Measurements from ENCODE around the gene UQCC2.

UQCC2 gene

GRCh38 chr6:33652002-33652401, 59.5 kb downstream of the UQCC2 start:
- DNase-seq (ENCODE audit: low spot score) = peak; percentile 65

DNA sequence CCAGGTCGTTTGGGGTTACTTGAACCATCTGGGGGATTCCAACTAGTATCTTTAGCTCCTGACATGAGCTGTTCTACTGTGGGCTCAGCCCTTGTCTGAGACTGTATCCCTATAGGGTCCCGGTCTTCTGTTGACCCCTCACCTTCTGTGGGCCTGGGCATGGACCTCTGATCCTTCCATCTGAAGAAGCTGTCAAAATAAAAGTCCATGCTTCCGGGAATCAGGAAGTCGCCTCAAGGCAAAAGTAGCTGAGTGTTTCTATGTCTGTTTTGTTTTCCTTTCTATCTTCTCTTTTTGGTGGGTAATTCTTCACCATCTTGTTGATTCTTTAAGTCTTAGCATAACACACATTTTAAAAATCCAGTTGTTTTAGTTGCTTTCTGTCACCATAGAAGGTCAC, 60.1 kb downstream of the UQCC2 start:
- DNase-seq (ENCODE audit: low spot score) = peak; percentile 28

Measured in kidney capillary endothelial cell (primary cell).